KG1 (cell line): Measurements from ENCODE around the gene NFKB1.
"Not testable (repeated sequence)": the region's sequence is repeated elsewhere in the genome, so short reads cannot be mapped to it uniquely, and the experiment has no call there.

ENCODE experiments used
- DNase-seq: peaks from one replicate; lab custom pipeline; 2025; lab: John Stamatoyannopoulos, UW

Gene NFKB1

GRCh38 chr4:102500696-102501446, at the start of gene NFKB1:
NFKB1 (plus strand) TSS chr4:102501359; CDS start chr4:102525519, 24,160 bp downstream.
- DNase-seq: peak; percentile 29

GRCh38 chr4:102452854-102453253, 48.3 kb upstream of the NFKB1 start:
- DNase-seq: no peak

- DNase-seq: no peak
Observed at GRCh38 chr4:102453827-102454226, 47.3 kb upstream of the NFKB1 start.

- no peak for DNase-seq
Observed at GRCh38 chr4:102454268-102454667, 46.9 kb upstream of the NFKB1 start.

DNA sequence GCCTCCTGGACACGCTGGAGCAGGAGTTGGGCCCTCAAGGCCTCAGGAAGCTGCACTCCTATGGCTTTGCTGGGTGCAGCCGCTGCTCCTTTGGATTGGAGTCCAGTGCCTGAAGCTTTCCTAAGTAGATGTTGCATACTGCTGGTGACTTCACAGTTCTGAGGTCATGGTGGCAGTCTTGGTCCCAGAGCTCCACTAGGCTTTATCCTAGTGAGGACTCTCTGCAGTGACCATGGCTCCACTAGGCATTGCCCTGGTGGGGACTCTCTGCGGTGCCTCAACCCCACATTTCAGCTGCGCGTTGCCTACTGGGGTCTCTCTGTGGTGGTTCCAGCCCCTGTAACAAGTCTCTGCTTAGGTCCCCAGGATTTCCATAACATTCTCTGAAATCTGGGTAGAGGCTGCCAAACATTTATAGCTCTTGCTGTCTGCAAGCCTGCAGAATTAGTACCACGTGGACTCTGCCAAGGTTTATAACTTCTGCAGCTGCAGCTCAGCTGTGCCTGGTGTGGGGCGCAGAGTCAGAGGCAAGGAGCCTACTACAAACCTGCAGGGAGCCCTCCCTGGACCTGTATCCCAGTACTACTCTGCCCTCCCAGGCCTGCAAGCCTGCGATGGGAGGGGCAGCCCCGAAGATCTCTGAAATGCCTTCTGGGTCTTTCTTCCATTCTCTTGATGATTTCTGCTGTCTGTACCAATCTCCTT, 46.0 kb upstream of the NFKB1 start:
- DNase-seq: no peak

GRCh38 chr4:102455750-102456149, 45.4 kb upstream of the NFKB1 start:
- DNase-seq: no peak

- DNase-seq: no peak
Observed at GRCh38 chr4:102466298-102466697, 34.9 kb upstream of the NFKB1 start.

GRCh38 chr4:102469806-102470205, 31.4 kb upstream of the NFKB1 start:
- no peak for DNase-seq

- DNase-seq: no peak
Observed at GRCh38 chr4:102472441-102473013, 28.6 kb upstream of the NFKB1 start.

GRCh38 chr4:102473476-102473875, 27.7 kb upstream of the NFKB1 start:
- no peak for DNase-seq

GRCh38 chr4:102474736-102475504, 26.2 kb upstream of the NFKB1 start:
- DNase-seq: no peak

DNA sequence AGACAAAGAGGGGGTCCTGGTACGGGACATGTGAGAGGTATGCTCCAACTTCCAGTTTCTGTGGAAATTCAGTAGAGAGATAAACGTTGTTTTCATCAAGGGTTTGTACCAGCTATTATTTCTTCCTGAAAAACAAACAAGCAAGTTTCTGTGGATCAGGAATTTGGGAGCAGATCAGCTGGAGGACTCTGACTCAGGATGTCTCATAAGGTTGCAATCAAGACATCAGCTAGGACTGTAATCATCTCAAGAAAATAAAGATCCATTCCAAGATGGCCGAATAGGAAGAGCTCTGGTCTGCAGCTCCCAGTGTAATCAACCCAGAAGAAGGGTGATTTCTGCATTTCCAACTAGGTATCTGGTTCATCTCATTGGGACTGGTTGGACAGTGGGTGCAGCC, 23.5 kb upstream of the NFKB1 start:
- no peak for DNase-seq

DNA sequence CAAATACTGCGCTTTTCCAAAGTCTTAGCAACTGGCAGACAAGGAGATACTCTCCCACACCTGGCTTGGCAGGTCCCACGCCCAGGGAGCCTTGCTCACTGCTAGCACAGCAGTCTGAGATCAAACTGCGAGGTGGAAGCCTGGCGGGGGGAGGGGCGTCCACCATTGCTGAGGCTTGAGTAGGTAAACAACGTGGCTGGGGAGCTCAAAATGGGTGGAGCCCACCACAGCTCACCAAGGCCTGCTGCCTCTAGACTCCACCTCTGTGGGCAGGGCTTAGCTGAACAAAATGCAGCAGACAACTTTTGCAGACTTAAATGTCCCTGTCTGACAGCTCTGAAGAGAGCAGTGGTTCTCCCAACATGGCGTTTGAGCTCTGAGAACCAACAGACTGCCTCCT, 23.0 kb upstream of the NFKB1 start:
- no peak for DNase-seq

GRCh38 chr4:102479832-102480231, 21.3 kb upstream of the NFKB1 start:
- DNase-seq: not testable (repeated sequence)

- no peak for DNase-seq
Observed at GRCh38 chr4:102483120-102483519, 18.0 kb upstream of the NFKB1 start.

GRCh38 chr4:102483990-102484692, 17.0 kb upstream of the NFKB1 start:
- not testable (repeated sequence) for DNase-seq

DNA sequence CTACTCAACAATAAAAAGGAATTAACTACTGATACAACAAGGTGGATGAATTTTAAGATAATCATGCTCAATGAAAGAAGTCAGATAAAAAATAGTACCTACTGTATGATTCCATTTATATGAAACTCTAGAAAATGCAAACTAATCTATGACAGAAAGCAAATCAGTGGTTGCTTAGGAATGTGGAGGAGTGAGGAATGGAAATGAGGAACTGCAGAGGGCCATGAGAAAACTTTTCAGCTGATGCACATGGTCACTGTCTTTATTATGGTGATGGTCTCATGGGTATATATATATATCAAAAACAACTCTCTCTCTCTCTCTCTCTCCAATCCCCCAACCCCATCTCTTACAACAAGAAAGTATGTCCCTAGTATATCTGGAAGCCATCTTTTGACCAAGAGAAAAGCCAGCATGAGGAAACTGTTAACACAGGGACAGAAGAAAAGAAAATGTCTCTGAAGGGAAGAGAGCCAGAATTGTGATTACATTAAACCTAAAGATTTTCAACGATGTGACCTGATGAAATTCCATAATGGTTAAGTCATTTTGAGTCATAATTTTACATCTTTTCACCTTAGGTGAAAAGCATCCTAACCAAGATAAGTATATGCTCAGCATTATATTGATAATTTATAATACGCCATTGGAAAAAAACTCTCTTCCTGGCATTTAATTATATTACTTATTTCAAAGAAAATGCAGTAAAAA, 8.5 kb upstream of the NFKB1 start:
- no peak for DNase-seq

GRCh38 chr4:102493257-102493656, 7.9 kb upstream of the NFKB1 start:
- no peak for DNase-seq

GRCh38 chr4:102493794-102494193, 7.4 kb upstream of the NFKB1 start:
- no peak for DNase-seq

- DNase-seq: no peak
Observed at GRCh38 chr4:102494603-102495002, 6.6 kb upstream of the NFKB1 start.

GRCh38 chr4:102497986-102498385, 3.2 kb upstream of the NFKB1 start:
- DNase-seq: no peak
